GM12875 (cell line): Measurements from ENCODE around the gene UBXN10.

Source experiments
- H3K4me3 ChIP-seq: one replicate; pipeline ENCODE4 v1.5.1; 2011; ENCODE audit warnings: low read depth, low read length, control low read depth
- CTCF ChIP-seq: IDR thresholded peaks from 2 replicates; pipeline ENCODE4 v1.5.1; 2011; ENCODE audit warnings: low read depth, mild to moderate bottlenecking, control low read depth, inconsistent platforms, low read length, moderate library complexity, borderline replicate concordance; ENCODE audit not compliant: insufficient read depth

Gene UBXN10

GRCh38 chr1:20152599-20152930, 33.3 kb upstream of the UBXN10 start:
- no peak for TF ChIP-seq CTCF
- no peak overlapping the region for H3K4me3 ChIP-seq

GRCh38 chr1:20153000-20153418, 32.9 kb upstream of the UBXN10 start:
- TF ChIP-seq CTCF: no peak
- no peak overlapping the region for H3K4me3 ChIP-seq

- H3K4me3 ChIP-seq: no peak overlapping the region
- TF ChIP-seq CTCF: no peak
These were observed 31.5 kb upstream of the UBXN10 start for GRCh38 chr1:20154301-20154831.

GRCh38 chr1:20158358-20159070, 27.4 kb upstream of the UBXN10 start:
- TF ChIP-seq CTCF: no peak
- H3K4me3 ChIP-seq: no peak overlapping the region

GRCh38 chr1:20160034-20160433, 25.9 kb upstream of the UBXN10 start:
- no peak for TF ChIP-seq CTCF

GRCh38 chr1:20164694-20165202, 21.1 kb upstream of the UBXN10 start:
- H3K4me3 ChIP-seq: no peak overlapping the region
- no peak for TF ChIP-seq CTCF

More at GRCh38 chr1:20160034-20160433, 25.9 kb upstream of the UBXN10 start:
- H3K4me3 ChIP-seq: no peak overlapping the region

GRCh38 chr1:20165522-20165951, 20.4 kb upstream of the UBXN10 start:
- peak; percentile 54; the same call in 1 of the 2 replicates for TF ChIP-seq CTCF
- no peak overlapping the region for H3K4me3 ChIP-seq
